Measurements from ENCODE around the gene YEATS2.
A peak's percentile ranks its signal among the peaks of the same experiment; 100 is the strongest.
"Not testable (repeated sequence)": the region's sequence is repeated elsewhere in the genome, so short reads cannot be mapped to it uniquely, and the experiment has no call there.

YEATS2 gene

GRCh38 chr3:183697610-183698317 is at the start of gene YEATS2:
Gene YEATS2 (plus strand): TSS chr3:183697797. CDS start chr3:183715163, 17,366 bp downstream.
- Mint-ChIP-seq H3K4me3 (peak within 1 kb of the TSS; percentile 79), H3K27ac (peak within 1 kb of the TSS; percentile 85), H3K4me1 (ENCODE audit: low read depth) (peaks cover 38% of the 10 kb centered on the region), H3K36me3 (ENCODE audit: low read depth) (peaks cover 36% of the 10 kb centered on the region), H3K27me3 (peaks cover 4% of the 10 kb centered on the region), H3K9me3 (no peaks in the 10 kb centered on the region)
- intact Hi-C loops (cut with micrococcal nuclease) = loop anchor here (2.0 kb wide), 1 partner anchor 61 kb away; no protein-coding TSS in a partner anchor

- Mint-ChIP-seq H3K9me3 (peaks cover 59% of the 10 kb centered on the region), H3K36me3 (ENCODE audit: low read depth) (peaks cover 88% of the 10 kb centered on the region), H3K27ac (no peak overlapping the region), H3K4me1 (ENCODE audit: low read depth) (no peaks in the 10 kb centered on the region), H3K4me3 (no peak overlapping the region), H3K27me3 (no peaks in the 10 kb centered on the region)
- intact Hi-C loops (cut with micrococcal nuclease) = no loop called here
Observed at GRCh38 chr3:183650554-183650953, 47.0 kb upstream of the YEATS2 start.

GRCh38 chr3:183653209-183654064 is 44.2 kb upstream of the YEATS2 start:
- no peaks in the 10 kb centered on the region for H3K27me3 Mint-ChIP-seq
- H3K36me3 Mint-ChIP-seq (ENCODE audit: low read depth) = peaks cover 78% of the 10 kb centered on the region
- intact Hi-C loops (cut with micrococcal nuclease) = no loop called here
- no peak overlapping the region for H3K27ac Mint-ChIP-seq
- no peaks in the 10 kb centered on the region for H3K4me1 Mint-ChIP-seq (ENCODE audit: low read depth)
- H3K4me3 Mint-ChIP-seq = no peak overlapping the region
- peaks cover 60% of the 10 kb centered on the region for H3K9me3 Mint-ChIP-seq

- H3K27ac Mint-ChIP-seq = no peak overlapping the region
- intact Hi-C loops (cut with micrococcal nuclease) = no loop called here
- peaks cover 47% of the 10 kb centered on the region for H3K9me3 Mint-ChIP-seq
- H3K4me1 Mint-ChIP-seq (ENCODE audit: low read depth) = no peaks in the 10 kb centered on the region
- no peak overlapping the region for H3K4me3 Mint-ChIP-seq
- peaks cover 78% of the 10 kb centered on the region for H3K36me3 Mint-ChIP-seq (ENCODE audit: low read depth)
- no peaks in the 10 kb centered on the region for H3K27me3 Mint-ChIP-seq
Observed at GRCh38 chr3:183654727-183655126, 42.9 kb upstream of the YEATS2 start.

DNA sequence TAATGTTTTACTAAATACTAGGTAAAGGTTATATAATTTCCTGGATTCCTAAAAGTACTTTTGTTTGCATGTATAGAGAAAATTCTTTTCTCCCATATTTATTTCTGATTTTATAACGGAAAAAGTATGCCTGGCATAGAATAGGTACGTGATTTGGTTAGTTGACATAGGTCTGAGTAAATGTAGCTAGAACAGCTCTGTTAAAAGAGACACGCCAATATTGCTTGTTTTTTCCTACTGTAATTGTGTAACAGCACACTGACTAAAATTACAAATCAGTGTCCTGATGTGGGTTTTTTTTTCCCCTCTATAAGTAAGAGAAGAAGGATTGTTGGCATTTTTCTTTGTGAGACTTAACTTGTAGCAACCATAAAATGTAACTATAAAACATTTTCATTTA is 35.5 kb upstream of the YEATS2 start:
- Mint-ChIP-seq H3K27ac (no peak overlapping the region), H3K4me3 (no peak overlapping the region), H3K4me1 (ENCODE audit: low read depth) (no peaks in the 10 kb centered on the region), H3K36me3 (ENCODE audit: low read depth) (peaks cover 62% of the 10 kb centered on the region), H3K27me3 (no peaks in the 10 kb centered on the region), H3K9me3 (no peaks in the 10 kb centered on the region)
- intact Hi-C loops (cut with micrococcal nuclease) = no loop called here

DNA sequence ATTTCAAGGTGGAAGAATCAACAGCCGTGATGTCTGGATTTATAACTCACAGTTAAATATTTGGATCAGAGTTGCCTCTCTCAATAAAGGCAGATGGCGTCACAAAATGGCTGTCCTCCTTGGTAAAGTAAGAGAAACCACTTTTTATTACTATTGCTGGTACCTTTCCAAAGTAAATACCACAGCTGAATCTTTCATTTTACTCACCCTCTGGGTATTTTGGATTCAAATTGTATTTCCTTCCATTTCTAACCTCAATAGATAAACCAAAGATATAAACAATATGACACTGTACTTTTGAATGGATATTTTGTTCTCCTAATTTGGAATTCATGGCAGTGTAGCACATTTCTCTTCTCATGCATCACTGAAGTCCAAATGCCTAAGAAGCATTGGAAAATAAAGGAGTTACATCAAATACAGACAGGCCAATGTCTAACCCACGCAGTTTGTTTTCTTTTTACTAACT is 32.6 kb upstream of the YEATS2 start:
- Mint-ChIP-seq H3K36me3 (ENCODE audit: low read depth) (peaks cover 69% of the 10 kb centered on the region), H3K9me3 (no peaks in the 10 kb centered on the region), H3K4me3 (no peak overlapping the region), H3K27me3 (no peaks in the 10 kb centered on the region), H3K4me1 (ENCODE audit: low read depth) (peaks cover 10% of the 10 kb centered on the region), H3K27ac (no peak overlapping the region)
- intact Hi-C loops (cut with micrococcal nuclease) = no loop called here

DNA sequence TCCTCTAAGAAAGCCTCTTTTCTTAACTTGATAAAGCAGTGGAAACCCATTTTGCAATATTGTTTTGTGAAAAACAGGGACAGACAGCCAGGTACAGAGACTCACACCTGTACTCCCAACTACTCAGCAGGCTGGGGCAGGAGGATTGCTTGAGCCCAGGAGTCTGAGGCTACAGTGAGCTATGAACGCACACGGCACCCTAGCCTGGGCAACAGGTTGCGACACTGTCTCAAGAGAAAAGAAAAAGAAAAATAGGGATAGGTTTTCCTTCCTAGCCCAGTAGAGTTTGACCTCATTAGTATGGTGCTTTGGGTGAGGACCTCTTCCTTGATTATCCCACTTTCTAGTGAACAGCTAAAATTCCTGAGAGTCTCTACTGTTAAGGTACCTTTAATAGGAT is 17.5 kb upstream of the YEATS2 start:
- Mint-ChIP-seq H3K27ac (no peak overlapping the region), H3K4me3 (no peak overlapping the region), H3K27me3 (no peaks in the 10 kb centered on the region), H3K9me3 (no peaks in the 10 kb centered on the region), H3K4me1 (ENCODE audit: low read depth) (no peaks in the 10 kb centered on the region), H3K36me3 (ENCODE audit: low read depth) (peaks cover 53% of the 10 kb centered on the region)
- intact Hi-C loops (cut with micrococcal nuclease) = no loop called here

GRCh38 chr3:183687705-183688104 is 9.9 kb upstream of the YEATS2 start:
- Mint-ChIP-seq H3K4me1 (ENCODE audit: low read depth) (no peaks in the 10 kb centered on the region), H3K9me3 (no peaks in the 10 kb centered on the region), H3K4me3 (no peak overlapping the region), H3K27me3 (no peaks in the 10 kb centered on the region), H3K27ac (no peak overlapping the region), H3K36me3 (ENCODE audit: low read depth) (no peaks in the 10 kb centered on the region)
- intact Hi-C loops (cut with micrococcal nuclease) = no loop called here

DNA sequence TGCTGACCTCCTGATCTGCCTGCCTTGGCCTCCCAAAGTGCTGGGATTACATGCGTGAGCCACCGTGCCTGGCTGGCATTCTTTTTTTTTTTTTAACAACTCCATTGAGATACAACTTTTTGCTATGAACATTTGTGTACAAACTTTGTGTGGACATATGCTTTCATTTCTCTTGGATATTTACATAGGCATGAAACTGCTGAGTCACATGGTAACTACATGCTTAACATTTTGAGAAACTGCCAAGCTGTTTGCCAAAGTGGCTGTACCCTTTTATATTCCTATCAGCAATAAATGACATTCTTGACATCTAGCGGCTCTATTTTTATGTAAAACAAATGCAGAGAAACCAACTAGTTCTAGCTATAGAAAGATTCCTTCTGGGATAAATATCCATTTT is 8.7 kb upstream of the YEATS2 start:
- Mint-ChIP-seq H3K9me3 (no peaks in the 10 kb centered on the region), H3K36me3 (ENCODE audit: low read depth) (no peaks in the 10 kb centered on the region), H3K27ac (no peak overlapping the region), H3K4me3 (no peak overlapping the region), H3K27me3 (no peaks in the 10 kb centered on the region), H3K4me1 (ENCODE audit: low read depth) (no peaks in the 10 kb centered on the region)
- intact Hi-C loops (cut with micrococcal nuclease) = no loop called here

GRCh38 chr3:183689621-183690020 is 8.0 kb upstream of the YEATS2 start:
- H3K4me3 Mint-ChIP-seq; intact Hi-C loops (cut with micrococcal nuclease); H3K4me1 Mint-ChIP-seq (ENCODE audit: low read depth): not testable (repeated sequence)

GRCh38 chr3:183690402-183690995 is 7.1 kb upstream of the YEATS2 start:
- intact Hi-C loops (cut with micrococcal nuclease) = no loop called here
- Mint-ChIP-seq H3K9me3 (no peaks in the 10 kb centered on the region), H3K4me1 (ENCODE audit: low read depth) (no peaks in the 10 kb centered on the region), H3K36me3 (ENCODE audit: low read depth) (no peaks in the 10 kb centered on the region), H3K27ac (no peak overlapping the region), H3K27me3 (peaks cover 4% of the 10 kb centered on the region), H3K4me3 (no peak overlapping the region)

More at GRCh38 chr3:183689621-183690020, 8.0 kb upstream of the YEATS2 start:
- H3K27me3 Mint-ChIP-seq; H3K36me3 Mint-ChIP-seq (ENCODE audit: low read depth); H3K9me3 Mint-ChIP-seq; H3K27ac Mint-ChIP-seq: not testable (repeated sequence)

GRCh38 chr3:183692436-183692835 is 5.2 kb upstream of the YEATS2 start:
- Mint-ChIP-seq H3K36me3 (ENCODE audit: low read depth) (no peaks in the 10 kb centered on the region), H3K9me3 (no peaks in the 10 kb centered on the region), H3K27me3 (peaks cover 4% of the 10 kb centered on the region), H3K4me1 (ENCODE audit: low read depth) (no peaks in the 10 kb centered on the region), H3K27ac (no peak overlapping the region), H3K4me3 (no peak overlapping the region)
- intact Hi-C loops (cut with micrococcal nuclease) = no loop called here

DNA sequence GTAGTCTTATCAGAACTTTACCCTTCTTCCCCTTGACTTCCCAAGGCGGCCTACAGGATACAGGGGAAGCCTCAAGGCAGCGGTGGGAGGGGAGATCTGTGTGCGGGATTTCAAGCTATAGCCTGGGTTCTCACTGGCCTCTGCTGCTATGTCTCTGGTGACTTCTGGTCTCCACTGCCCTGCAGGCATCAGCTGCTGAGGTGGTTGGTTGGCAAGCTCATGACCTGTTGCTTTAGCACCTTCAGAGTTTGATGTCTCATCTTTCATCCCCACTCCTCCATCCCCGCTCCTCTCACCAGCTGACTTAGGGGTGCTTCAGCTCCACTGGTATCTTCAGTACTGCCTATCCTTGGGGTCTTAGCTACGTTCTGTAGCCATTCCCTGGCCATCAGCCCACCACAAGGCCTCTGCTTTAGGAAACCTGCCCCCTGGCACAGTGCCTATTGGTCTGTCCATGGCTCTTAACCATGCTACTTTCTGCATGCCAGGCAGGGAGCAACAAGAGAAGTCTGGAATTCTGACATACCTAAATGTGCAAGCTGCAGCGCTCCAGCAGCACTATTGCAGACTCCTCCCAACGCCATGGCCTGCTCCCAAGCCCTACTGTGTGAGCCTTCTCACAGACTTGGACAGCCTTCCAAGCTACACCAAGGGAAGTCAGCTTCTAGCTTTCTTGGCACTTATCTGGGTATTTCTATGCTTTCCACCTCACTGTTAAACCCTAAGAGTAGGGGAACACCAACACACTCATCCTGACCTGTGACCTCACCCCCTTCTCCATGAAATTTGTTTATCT is 1.8 kb upstream of the YEATS2 start:
- no peak overlapping the region for H3K27ac Mint-ChIP-seq
- peaks cover 20% of the 10 kb centered on the region for H3K4me1 Mint-ChIP-seq (ENCODE audit: low read depth)
- H3K4me3 Mint-ChIP-seq = no peak overlapping the region
- intact Hi-C loops (cut with micrococcal nuclease) = no loop called here
- H3K36me3 Mint-ChIP-seq (ENCODE audit: low read depth) = peaks cover 16% of the 10 kb centered on the region
- no peaks in the 10 kb centered on the region for H3K9me3 Mint-ChIP-seq
- peaks cover 4% of the 10 kb centered on the region for H3K27me3 Mint-ChIP-seq

Measured in dendritic cell treated with granulocyte-macrophage colony-stimulating factor and Interleukin-4, amounts not matched to agents 40 ng/mL and 50 ng/mL, for 4 days (primary cell).